IPS-15b (cell line): ENCODE results near the gene DOK7.

Experiments
- H3K27me3 ChIP-seq: one replicate; pipeline ENCODE4 v1.6.1; 2013; ENCODE audit warnings: low read length; ENCODE audit not compliant: control insufficient read depth, insufficient read depth
- H3K36me3 ChIP-seq: one replicate; pipeline ENCODE4 v1.6.1; 2013; ENCODE audit warnings: low read length; ENCODE audit not compliant: control insufficient read depth, insufficient read depth
- H3K4me1 ChIP-seq: one replicate; pipeline ENCODE4 v1.6.1; 2013; ENCODE audit warnings: mild to moderate bottlenecking, low read length; ENCODE audit not compliant: control insufficient read depth, insufficient read depth
- H3K4me3 ChIP-seq: one replicate; pipeline ENCODE4 v1.5.1; 2013; ENCODE audit warnings: low read depth, low read length
- H3K9ac ChIP-seq: one replicate; pipeline ENCODE4 v1.6.1; 2013; ENCODE audit warnings: low read depth, mild to moderate bottlenecking, low read length
- H3K9me3 ChIP-seq: one replicate; pipeline ENCODE4 v1.6.1; 2013; ENCODE audit warnings: mild to moderate bottlenecking, low read length; ENCODE audit not compliant: control insufficient read depth, insufficient read depth

The DOK7 gene

GRCh38 chr4:3420956-3421355 is 42.1 kb upstream of the DOK7 start:
- no peak overlapping the region for H3K4me3 ChIP-seq
- H3K9me3 ChIP-seq = no peaks in the 10 kb centered on the region
- peaks cover 3% of the 10 kb centered on the region for H3K36me3 ChIP-seq
- no peaks in the 10 kb centered on the region for H3K4me1 ChIP-seq
- H3K9ac ChIP-seq = no peak overlapping the region
- no peaks in the 10 kb centered on the region for H3K27me3 ChIP-seq

DNA sequence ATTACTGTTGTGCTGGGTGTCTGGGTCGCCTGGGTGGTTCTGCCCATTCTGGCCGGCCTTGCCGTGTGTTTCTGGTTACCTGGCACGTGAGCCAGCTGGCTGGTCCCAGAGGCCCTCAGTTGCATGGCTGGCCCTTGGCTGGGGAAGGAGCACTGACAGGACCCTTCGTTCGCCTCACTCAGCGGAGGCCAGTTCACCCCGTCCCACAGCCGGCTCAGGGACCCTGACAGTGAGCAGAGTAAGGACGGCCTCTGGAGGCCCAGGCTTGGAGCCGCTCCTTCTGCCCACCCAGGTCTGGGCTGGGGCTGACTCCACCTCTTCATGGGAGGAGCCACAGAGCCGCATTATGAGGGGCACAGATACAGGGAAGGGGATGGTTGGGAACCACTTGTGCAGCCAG is 41.6 kb upstream of the DOK7 start:
- H3K9me3 ChIP-seq = no peaks in the 10 kb centered on the region
- H3K36me3 ChIP-seq = peaks cover 3% of the 10 kb centered on the region
- no peak overlapping the region for H3K4me3 ChIP-seq

GRCh38 chr4:3422241-3422801 is 40.8 kb upstream of the DOK7 start:
- H3K27me3 ChIP-seq = no peaks in the 10 kb centered on the region
- H3K9me3 ChIP-seq = no peaks in the 10 kb centered on the region
- no peak overlapping the region for H3K4me3 ChIP-seq
- no peaks in the 10 kb centered on the region for H3K4me1 ChIP-seq
- no peak overlapping the region for H3K9ac ChIP-seq
- H3K36me3 ChIP-seq = peaks cover 3% of the 10 kb centered on the region

More for the DNA sequence above, 41.6 kb upstream of the DOK7 start:
- Histone ChIP-seq H3K9ac (no peak overlapping the region), H3K4me1 (no peaks in the 10 kb centered on the region), H3K27me3 (no peaks in the 10 kb centered on the region)

DNA sequence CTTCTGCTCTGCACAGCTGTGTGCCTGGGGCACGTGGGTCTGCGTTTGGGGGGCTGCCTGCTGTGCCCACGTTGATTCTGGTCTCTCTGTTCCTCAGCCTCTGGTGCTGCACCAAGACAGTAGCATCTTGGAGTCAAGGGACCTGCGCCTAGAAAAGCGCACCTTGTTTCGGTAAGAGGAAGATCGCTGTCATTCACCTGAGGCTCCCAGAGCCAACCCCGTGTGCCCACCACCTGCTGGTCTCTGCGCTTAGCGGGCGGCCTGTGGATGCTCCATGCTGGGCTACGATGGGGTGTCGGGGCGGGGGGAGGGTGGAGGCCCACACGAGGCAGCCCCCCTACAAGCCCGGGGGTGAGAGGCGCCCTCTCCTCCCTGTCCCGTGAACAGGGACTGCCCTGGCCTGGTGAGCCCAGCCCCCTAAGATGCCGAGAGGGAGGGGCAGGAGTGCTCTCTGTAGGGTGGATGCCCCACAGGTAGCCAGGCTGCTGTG is 40.3 kb upstream of the DOK7 start:
- no peak overlapping the region for H3K9ac ChIP-seq
- H3K9me3 ChIP-seq = no peaks in the 10 kb centered on the region
- no peak overlapping the region for H3K4me3 ChIP-seq
- H3K36me3 ChIP-seq = peaks cover 3% of the 10 kb centered on the region
- H3K27me3 ChIP-seq = no peaks in the 10 kb centered on the region
- H3K4me1 ChIP-seq = no peaks in the 10 kb centered on the region

DNA sequence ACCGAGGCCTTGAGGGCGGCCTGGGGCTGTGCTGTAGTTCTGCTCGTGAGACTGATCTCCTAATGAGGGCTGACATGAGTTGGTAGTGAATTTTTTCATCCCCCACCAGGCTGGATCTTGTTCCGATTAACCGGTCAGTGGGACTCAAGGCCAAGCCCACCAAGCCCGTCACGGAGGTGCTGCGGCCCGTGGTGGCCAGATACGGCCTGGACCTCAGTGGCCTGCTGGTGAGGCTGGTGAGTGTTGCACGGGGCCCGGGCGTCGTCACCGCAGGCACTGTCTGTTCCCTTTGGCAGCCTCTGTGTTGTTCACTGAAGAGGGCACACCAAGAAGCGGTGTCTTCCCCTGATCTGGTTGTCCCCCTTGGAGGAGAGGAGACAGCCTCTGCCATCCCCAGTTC is 39.7 kb upstream of the DOK7 start:
- no peak overlapping the region for H3K4me3 ChIP-seq
- no peak overlapping the region for H3K9ac ChIP-seq
- no peaks in the 10 kb centered on the region for H3K4me1 ChIP-seq
- H3K9me3 ChIP-seq = no peaks in the 10 kb centered on the region
- H3K27me3 ChIP-seq = no peaks in the 10 kb centered on the region
- H3K36me3 ChIP-seq = peaks cover 3% of the 10 kb centered on the region

- peaks cover 3% of the 10 kb centered on the region for H3K36me3 ChIP-seq
- no peaks in the 10 kb centered on the region for H3K9me3 ChIP-seq
- no peaks in the 10 kb centered on the region for H3K27me3 ChIP-seq
- no peaks in the 10 kb centered on the region for H3K4me1 ChIP-seq
- no peak overlapping the region for H3K4me3 ChIP-seq
- H3K9ac ChIP-seq = no peak overlapping the region
These were observed 39.2 kb upstream of the DOK7 start for GRCh38 chr4:3423952-3424351.

DNA sequence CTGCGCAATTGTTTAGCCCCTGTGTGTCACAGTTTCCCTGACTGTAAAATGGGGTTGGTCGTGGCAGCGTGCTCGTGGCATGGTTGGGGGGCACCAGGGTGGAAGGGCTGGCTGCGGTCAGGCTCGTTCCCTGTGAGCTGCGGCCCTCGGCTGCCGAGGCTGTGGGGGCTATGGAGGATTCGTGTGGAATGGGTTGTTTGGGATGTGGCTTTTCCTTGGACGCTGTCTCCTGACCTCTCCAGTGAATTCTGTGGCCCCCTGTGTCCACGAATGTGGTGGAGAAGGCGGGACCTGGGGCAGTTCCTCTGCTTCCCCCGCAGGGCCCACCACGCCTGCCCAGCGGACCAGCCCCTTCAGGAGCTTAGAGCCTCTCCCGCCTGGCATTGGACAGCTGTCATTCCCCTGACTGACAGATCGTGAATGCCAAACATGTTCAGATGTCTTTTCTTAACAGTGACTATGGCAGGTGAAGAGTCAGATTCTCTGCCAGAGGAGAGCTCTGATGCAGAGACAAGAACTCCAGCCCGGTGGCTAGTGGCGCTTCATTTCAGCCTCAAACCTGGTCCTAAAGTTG is 38.5 kb upstream of the DOK7 start:
- Histone ChIP-seq H3K36me3 (peaks cover 3% of the 10 kb centered on the region), H3K9me3 (no peaks in the 10 kb centered on the region), H3K27me3 (no peaks in the 10 kb centered on the region)

GRCh38 chr4:3426465-3427133 is 36.5 kb upstream of the DOK7 start:
- H3K9ac ChIP-seq = no peak overlapping the region
- H3K4me1 ChIP-seq = no peaks in the 10 kb centered on the region
- H3K9me3 ChIP-seq = no peaks in the 10 kb centered on the region
- no peaks in the 10 kb centered on the region for H3K27me3 ChIP-seq
- peaks cover 3% of the 10 kb centered on the region for H3K36me3 ChIP-seq
- H3K4me3 ChIP-seq = no peak overlapping the region

More for the DNA sequence above, 38.5 kb upstream of the DOK7 start:
- no peak overlapping the region for H3K4me3 ChIP-seq
- H3K9ac ChIP-seq = no peak overlapping the region
- no peaks in the 10 kb centered on the region for H3K4me1 ChIP-seq

- no peak overlapping the region for H3K9ac ChIP-seq
These were observed 36.0 kb upstream of the DOK7 start for GRCh38 chr4:3427134-3427476.

DNA sequence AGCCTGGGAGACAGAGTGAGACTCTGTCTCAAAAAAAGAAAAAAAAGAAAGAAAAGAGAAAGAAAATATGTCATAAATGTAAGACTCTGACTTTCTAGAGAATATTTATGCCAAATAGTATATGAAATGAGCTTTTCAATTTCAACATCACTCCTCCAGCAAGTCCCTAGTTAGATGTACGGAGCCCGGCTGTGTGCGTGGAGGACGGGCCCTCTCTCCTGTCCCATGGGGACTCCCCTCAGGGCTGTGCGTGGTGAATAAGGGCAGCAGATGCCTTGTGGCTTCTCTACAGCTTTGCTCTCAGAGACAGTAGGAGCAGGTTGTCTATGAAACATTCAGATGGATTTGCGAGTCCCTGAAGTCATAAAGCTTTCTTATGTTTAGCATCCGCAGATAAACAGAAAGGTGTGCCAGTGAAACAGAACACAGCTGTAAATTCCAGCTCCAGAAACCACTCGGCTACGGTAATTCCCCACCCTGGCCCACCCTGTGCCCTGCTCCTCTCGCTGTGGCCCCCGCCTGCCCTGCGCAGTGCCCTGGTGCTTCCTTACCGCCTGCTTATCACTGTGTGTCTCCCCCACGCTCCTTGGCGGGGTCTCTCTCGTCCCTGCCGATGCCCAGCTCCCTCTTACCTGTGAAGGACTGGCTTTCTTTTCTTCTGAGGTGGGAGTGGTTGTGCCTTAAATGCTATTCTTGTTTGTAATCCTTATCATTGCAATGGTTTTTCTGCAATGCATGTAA is 35.2 kb upstream of the DOK7 start:
- no peak overlapping the region for H3K9ac ChIP-seq
- H3K36me3 ChIP-seq = peaks cover 3% of the 10 kb centered on the region
- H3K4me1 ChIP-seq = no peaks in the 10 kb centered on the region
- H3K4me3 ChIP-seq = no peak overlapping the region
- no peaks in the 10 kb centered on the region for H3K9me3 ChIP-seq
- no peaks in the 10 kb centered on the region for H3K27me3 ChIP-seq

More at GRCh38 chr4:3427134-3427476, 36.0 kb upstream of the DOK7 start:
- Histone ChIP-seq H3K4me1 (no peaks in the 10 kb centered on the region), H3K4me3 (no peak overlapping the region), H3K9me3 (no peaks in the 10 kb centered on the region), H3K36me3 (peaks cover 3% of the 10 kb centered on the region), H3K27me3 (no peaks in the 10 kb centered on the region)

GRCh38 chr4:3429651-3430050 is 33.5 kb upstream of the DOK7 start:
- no peak overlapping the region for H3K9ac ChIP-seq
- H3K4me1 ChIP-seq = no peaks in the 10 kb centered on the region
- no peak overlapping the region for H3K4me3 ChIP-seq
- no peaks in the 10 kb centered on the region for H3K36me3 ChIP-seq
- no peaks in the 10 kb centered on the region for H3K9me3 ChIP-seq
- no peaks in the 10 kb centered on the region for H3K27me3 ChIP-seq
